Stimulated activated memory B cell treated with anti-CD40 and anti-IgM and Interleukin-4, amounts not matched to agents 10 μg/mL and 1 μg/mL and 100 μg/mL, for 72 hours (primary cell): ENCODE measurements around the gene ACTR5.

ENCODE experiments used
- ATAC-seq: fragments of 150-1000 bp; cut with Tn5 transposase; 2 replicates; pipeline ENCODE4 v1.10.0; 2021
- H3K27ac Mint-ChIP-seq: one replicate; pipeline ENCODE4 v1.8.0; 2022; ENCODE audit warnings: mild to moderate bottlenecking, mixed read lengths
- H3K27me3 Mint-ChIP-seq: one replicate; pipeline ENCODE4 v1.8.0; 2022; ENCODE audit warnings: mixed read lengths
- H3K36me3 Mint-ChIP-seq: one replicate; pipeline ENCODE4 v1.8.0; 2022; ENCODE audit warnings: mixed read lengths
- H3K4me1 Mint-ChIP-seq: one replicate; pipeline ENCODE4 v1.8.0; 2022; ENCODE audit warnings: mixed read lengths
- H3K4me3 Mint-ChIP-seq: one replicate; pipeline ENCODE4 v1.8.0; 2022; ENCODE audit warnings: mild to moderate bottlenecking, moderate library complexity, mixed read lengths
- H3K9me3 Mint-ChIP-seq: one replicate; pipeline ENCODE4 v1.8.0; 2022; ENCODE audit warnings: mixed read lengths

The ACTR5 gene

GRCh38 chr20:38725931-38726803 is 22.1 kb upstream of the ACTR5 start:
- peaks cover 6% of the 10 kb centered on the region for H3K36me3 Mint-ChIP-seq
- H3K4me3 Mint-ChIP-seq: peak overlapping the region; percentile 35
- H3K9me3 Mint-ChIP-seq: peaks cover 2% of the 10 kb centered on the region
- H3K27ac Mint-ChIP-seq: no peak overlapping the region
- ATAC-seq: no peak
- H3K4me1 Mint-ChIP-seq: peaks cover 80% of the 10 kb centered on the region
- H3K27me3 Mint-ChIP-seq: peaks cover 100% of the 10 kb centered on the region

DNA sequence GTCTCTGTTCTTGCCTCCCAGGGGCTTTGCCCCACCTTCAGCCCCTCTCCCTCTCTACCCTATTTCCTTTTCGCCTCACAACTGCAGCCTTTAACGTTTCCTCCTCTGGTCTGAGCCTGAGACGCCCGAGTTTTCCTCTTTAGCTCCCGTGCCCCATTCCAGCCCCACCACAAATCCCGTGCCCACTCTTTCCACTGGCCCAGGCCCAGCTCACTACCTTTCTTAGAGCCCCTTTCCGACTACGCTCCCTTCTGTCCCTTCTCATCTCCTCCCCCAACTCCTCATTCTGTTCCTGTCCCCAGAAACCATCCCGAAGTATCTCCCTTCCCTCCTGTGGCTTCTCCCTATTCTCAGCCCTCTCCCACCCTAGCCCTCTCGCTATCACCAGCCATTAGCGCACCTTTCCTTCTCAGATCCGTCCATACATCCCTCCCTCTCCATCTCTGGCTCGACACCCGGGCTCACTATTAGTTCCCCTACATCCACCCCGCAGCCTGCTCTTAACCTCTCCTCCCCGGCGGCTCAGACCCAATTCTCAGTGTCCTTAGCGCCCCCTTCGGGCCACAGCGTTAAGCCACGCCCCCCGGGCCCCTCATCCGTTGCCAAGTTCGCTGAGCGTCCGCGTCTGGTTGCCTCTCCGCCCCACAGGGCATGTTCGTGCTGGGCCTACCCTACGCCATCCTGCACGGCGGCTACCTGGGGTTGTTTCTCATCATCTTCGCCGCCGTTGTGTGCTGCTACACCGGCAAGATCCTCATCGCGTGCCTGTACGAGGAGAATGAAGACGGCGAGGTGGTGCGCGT is 21.3 kb upstream of the ACTR5 start:
- Mint-ChIP-seq H3K4me1 (peaks cover 87% of the 10 kb centered on the region), H3K27me3 (peaks cover 100% of the 10 kb centered on the region), H3K27ac (no peak overlapping the region), H3K4me3 (peak overlapping the region; percentile 14), H3K9me3 (peaks cover 2% of the 10 kb centered on the region), H3K36me3 (peaks cover 6% of the 10 kb centered on the region)
- ATAC-seq: no peak

DNA sequence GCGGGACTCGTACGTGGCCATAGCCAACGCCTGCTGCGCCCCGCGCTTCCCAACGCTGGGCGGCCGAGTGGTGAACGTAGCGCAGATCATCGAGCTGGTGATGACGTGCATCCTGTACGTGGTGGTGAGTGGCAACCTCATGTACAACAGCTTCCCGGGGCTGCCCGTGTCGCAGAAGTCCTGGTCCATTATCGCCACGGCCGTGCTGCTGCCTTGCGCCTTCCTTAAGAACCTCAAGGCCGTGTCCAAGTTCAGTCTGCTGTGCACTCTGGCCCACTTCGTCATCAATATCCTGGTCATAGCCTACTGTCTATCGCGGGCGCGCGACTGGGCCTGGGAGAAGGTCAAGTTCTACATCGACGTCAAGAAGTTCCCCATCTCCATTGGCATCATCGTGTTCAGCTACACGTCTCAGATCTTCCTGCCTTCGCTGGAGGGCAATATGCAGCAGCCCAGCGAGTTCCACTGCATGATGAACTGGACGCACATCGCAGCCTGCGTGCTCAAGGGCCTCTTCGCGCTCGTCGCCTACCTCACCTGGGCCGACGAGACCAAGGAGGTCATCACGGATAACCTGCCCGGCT is 20.6 kb upstream of the ACTR5 start:
- no peak overlapping the region for H3K27ac Mint-ChIP-seq
- H3K4me1 Mint-ChIP-seq: peaks cover 82% of the 10 kb centered on the region
- peaks cover 2% of the 10 kb centered on the region for H3K9me3 Mint-ChIP-seq
- peaks cover 6% of the 10 kb centered on the region for H3K36me3 Mint-ChIP-seq
- H3K4me3 Mint-ChIP-seq: peak overlapping the region; percentile 18
- no peak for ATAC-seq
- peaks cover 100% of the 10 kb centered on the region for H3K27me3 Mint-ChIP-seq

GRCh38 chr20:38728191-38728781 is 20.0 kb upstream of the ACTR5 start:
- Mint-ChIP-seq H3K27ac (no peak overlapping the region), H3K4me3 (no peak overlapping the region), H3K9me3 (peaks cover 2% of the 10 kb centered on the region), H3K27me3 (peaks cover 100% of the 10 kb centered on the region), H3K4me1 (peaks cover 76% of the 10 kb centered on the region), H3K36me3 (peaks cover 6% of the 10 kb centered on the region)
- no peak for ATAC-seq

DNA sequence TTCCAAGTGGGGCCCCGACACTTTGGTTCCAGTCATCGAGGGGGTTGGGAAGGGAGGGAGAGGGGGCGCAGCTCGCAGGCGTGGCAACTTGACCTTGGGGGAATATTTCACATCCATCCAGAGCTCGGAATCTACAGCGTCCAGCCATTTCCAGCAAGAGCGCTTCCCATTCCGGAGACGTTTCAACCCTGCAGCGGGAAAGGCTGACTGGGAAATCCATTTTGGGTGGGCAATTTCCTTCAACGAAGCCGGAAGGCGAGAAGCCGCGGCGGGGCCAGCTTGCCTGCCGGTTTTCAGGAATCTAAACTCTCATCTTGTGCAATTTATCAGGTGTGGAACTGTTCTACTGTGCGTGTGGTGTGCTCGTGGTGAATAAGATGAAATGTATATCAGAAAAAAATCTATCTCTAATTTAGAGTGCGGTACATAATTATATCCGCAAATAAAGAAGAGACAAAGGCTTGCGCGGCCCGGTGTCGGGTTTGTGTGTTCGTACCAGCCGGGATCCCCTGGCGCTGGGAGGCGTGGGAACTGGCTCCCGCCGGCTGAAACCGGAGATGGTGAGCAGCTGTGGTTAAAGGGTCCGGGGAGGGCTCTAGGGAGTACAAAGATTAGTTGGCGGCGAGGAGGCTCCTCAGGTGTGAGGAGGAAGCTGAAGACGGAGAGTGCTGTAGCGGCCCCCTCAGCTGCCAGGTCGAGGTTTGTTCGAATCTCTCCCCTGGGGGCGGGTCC is 19.2 kb upstream of the ACTR5 start:
- Mint-ChIP-seq H3K9me3 (peaks cover 2% of the 10 kb centered on the region), H3K4me3 (peak overlapping the region; percentile 53), H3K27me3 (peaks cover 100% of the 10 kb centered on the region), H3K4me1 (peaks cover 72% of the 10 kb centered on the region), H3K27ac (no peak overlapping the region), H3K36me3 (peaks cover 6% of the 10 kb centered on the region)
- ATAC-seq: no peak

DNA sequence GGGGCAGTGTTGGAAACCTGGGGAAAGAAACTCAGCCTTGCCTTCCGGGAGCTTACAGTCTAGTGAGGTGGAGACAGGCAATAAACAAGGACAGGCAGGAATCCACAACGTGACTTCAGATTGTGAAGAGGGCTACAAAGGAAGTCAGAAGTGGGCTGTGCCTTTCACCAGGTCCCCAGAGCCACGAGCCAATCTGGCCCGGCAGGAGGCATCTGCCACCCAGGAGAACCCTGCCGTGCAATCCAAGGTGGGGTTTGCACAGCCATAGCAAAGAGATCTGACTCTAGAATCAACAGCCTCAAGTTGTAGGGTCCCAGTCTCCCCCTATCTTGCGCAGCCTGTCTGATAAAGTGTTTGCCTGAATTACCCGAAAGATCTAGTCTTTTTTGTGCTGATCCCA is 18.5 kb upstream of the ACTR5 start:
- H3K4me1 Mint-ChIP-seq: peaks cover 68% of the 10 kb centered on the region
- H3K4me3 Mint-ChIP-seq: peak overlapping the region; percentile 40
- H3K27me3 Mint-ChIP-seq: peaks cover 100% of the 10 kb centered on the region
- H3K27ac Mint-ChIP-seq: no peak overlapping the region
- no peak for ATAC-seq
- H3K36me3 Mint-ChIP-seq: peaks cover 6% of the 10 kb centered on the region
- H3K9me3 Mint-ChIP-seq: peaks cover 2% of the 10 kb centered on the region

DNA sequence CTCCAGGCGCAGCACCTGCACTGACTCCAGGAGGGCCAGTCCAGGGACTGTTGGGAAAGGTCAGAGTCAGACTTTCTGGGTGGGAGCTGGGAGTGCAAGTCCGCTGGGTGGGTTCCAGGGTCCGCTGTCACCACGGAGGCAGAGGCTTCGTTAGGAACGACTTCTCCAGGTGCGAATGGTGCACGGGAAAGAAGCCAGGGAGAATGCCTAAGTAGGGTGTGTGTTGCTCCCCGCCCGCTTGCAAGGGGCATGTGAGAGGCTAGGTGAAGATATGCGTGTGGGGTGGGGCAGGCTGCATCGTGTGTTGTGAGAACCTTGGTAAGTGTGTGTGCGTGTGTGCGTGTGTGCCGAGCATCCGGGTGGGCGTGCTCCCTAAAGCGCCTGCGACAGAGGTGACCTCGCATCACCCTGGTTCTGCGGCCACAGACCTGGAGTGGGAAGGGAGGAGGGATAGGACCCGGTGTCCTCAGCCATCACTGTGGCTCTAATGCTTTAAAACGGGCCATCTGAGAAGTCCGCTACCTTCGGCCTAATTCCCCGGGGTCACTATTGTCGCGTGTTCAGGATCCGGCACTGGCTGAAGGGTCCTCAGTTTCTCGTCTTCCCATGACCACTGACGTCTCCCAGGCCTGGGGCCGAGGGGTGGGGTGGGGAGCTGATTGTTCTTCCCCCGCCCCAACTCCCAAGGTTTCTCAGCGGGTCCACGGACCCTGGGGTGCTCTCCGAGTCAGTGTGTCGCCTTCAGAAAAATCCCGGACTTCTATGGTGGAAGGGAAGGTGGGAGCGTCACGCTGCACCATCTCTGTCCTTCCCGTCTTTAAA is 17.9 kb upstream of the ACTR5 start:
- no peak overlapping the region for H3K27ac Mint-ChIP-seq
- H3K9me3 Mint-ChIP-seq: peaks cover 2% of the 10 kb centered on the region
- peaks cover 100% of the 10 kb centered on the region for H3K27me3 Mint-ChIP-seq
- no peak for ATAC-seq
- H3K4me3 Mint-ChIP-seq: peak overlapping the region; percentile 40
- peaks cover 62% of the 10 kb centered on the region for H3K4me1 Mint-ChIP-seq
- peaks cover 6% of the 10 kb centered on the region for H3K36me3 Mint-ChIP-seq

- H3K36me3 Mint-ChIP-seq: peaks cover 6% of the 10 kb centered on the region
- ATAC-seq: peak; percentile 77
- no peak overlapping the region for H3K27ac Mint-ChIP-seq
- peaks cover 2% of the 10 kb centered on the region for H3K9me3 Mint-ChIP-seq
- H3K4me1 Mint-ChIP-seq: peaks cover 54% of the 10 kb centered on the region
- H3K4me3 Mint-ChIP-seq: peak overlapping the region; percentile 33
- H3K27me3 Mint-ChIP-seq: peaks cover 100% of the 10 kb centered on the region
These were observed 17.1 kb upstream of the ACTR5 start for GRCh38 chr20:38730989-38731737.

DNA sequence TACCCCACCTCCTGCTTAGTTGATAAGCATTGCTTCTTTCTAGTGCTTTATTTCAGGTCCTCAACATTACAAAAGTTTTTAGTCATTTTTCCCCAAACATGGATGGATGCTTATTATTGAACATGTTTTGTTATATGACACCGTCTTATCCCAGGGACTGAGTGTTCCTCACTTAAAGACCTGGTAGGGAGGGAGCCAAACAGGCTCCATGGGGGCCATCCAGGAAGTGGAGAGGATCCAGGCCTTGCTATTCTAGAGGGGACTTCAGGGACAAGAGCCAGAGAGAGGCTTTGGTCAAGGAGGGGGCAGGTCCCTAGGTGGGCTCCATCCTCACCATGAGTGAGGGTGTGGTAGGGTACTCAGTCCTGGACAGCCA is 16.5 kb upstream of the ACTR5 start:
- peaks cover 48% of the 10 kb centered on the region for H3K4me1 Mint-ChIP-seq
- peaks cover 2% of the 10 kb centered on the region for H3K9me3 Mint-ChIP-seq

DNA sequence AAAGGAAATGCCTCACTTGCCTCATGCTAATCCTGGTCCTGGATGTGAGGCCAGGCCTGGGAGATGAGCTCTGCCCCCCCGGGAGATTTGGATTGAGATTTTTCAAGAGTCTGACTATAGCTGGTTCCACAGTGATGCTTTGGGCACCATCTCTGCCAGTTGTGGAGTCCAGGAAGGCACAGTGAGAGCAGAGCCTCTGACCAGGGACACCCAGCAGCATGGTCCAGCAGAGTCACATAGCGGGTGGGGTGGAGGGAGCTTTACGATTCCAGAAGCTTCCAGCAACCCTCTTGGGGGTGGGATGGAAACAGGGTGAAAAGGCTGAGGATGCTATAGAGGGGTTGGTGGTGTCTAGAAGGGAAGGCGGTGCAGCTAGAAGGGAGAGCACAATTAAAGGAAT is 15.3 kb upstream of the ACTR5 start:
- no peaks in the 10 kb centered on the region for H3K9me3 Mint-ChIP-seq
- peaks cover 96% of the 10 kb centered on the region for H3K27me3 Mint-ChIP-seq
- no peak overlapping the region for H3K27ac Mint-ChIP-seq
- H3K4me3 Mint-ChIP-seq: no peak overlapping the region
- H3K4me1 Mint-ChIP-seq: peaks cover 36% of the 10 kb centered on the region
- ATAC-seq: no peak
- H3K36me3 Mint-ChIP-seq: peaks cover 2% of the 10 kb centered on the region

More for the DNA sequence above, 16.5 kb upstream of the ACTR5 start:
- no peak for ATAC-seq
- Mint-ChIP-seq H3K27ac (no peak overlapping the region), H3K27me3 (peaks cover 100% of the 10 kb centered on the region), H3K36me3 (peaks cover 6% of the 10 kb centered on the region), H3K4me3 (no peak overlapping the region)

- H3K36me3 Mint-ChIP-seq: no peaks in the 10 kb centered on the region
- H3K27ac Mint-ChIP-seq: no peak overlapping the region
- H3K9me3 Mint-ChIP-seq: no peaks in the 10 kb centered on the region
- peaks cover 95% of the 10 kb centered on the region for H3K27me3 Mint-ChIP-seq
- ATAC-seq: no peak
- H3K4me3 Mint-ChIP-seq: no peak overlapping the region
- H3K4me1 Mint-ChIP-seq: peaks cover 18% of the 10 kb centered on the region
These were observed 13.1 kb upstream of the ACTR5 start for GRCh38 chr20:38735172-38735571.

- Mint-ChIP-seq H3K36me3 (no peaks in the 10 kb centered on the region), H3K27me3 (peaks cover 95% of the 10 kb centered on the region), H3K4me1 (no peaks in the 10 kb centered on the region)
These were observed 10.4 kb upstream of the ACTR5 start for GRCh38 chr20:38737887-38738286.

GRCh38 chr20:38745757-38746156 is 2.5 kb upstream of the ACTR5 start:
- H3K9me3 Mint-ChIP-seq: no peaks in the 10 kb centered on the region
- ATAC-seq: no peak
- peaks cover 24% of the 10 kb centered on the region for H3K4me1 Mint-ChIP-seq
- H3K27me3 Mint-ChIP-seq: peaks cover 30% of the 10 kb centered on the region
- no peak overlapping the region for H3K4me3 Mint-ChIP-seq
- H3K27ac Mint-ChIP-seq: no peak overlapping the region
- H3K36me3 Mint-ChIP-seq: no peaks in the 10 kb centered on the region

More at GRCh38 chr20:38737887-38738286, 10.4 kb upstream of the ACTR5 start:
- Mint-ChIP-seq H3K27ac (no peak overlapping the region), H3K4me3 (no peak overlapping the region), H3K9me3 (no peaks in the 10 kb centered on the region)
- ATAC-seq: no peak
